Ovary (tissue), 9 donors: ENCODE measurements around the gene IKZF3. TPM values are rescaled to one million over a fixed set of nuclear protein-coding genes. Genes with fewer than 3 reads are reported as not detected.

ENCODE experiments used
- DNase-seq, 5 donors: peaks; one replicate each; pipeline ENCODE4 v3.0.0-alpha.2; 2019 to 2020
- H3K27ac ChIP-seq, 2 donors: fragments of 200-600 bp; one replicate each; pipeline versions ENCODE4 v1.5.1 to v1.8.0; 2019 to 2022
- H3K27me3 ChIP-seq: fragments of 200-600 bp; one replicate; pipeline ENCODE4 v1.8.0; 2022
- H3K36me3 ChIP-seq: fragments of 200-600 bp; sonication (generic); one replicate; pipeline ENCODE4 v1.5.1; 2019
- H3K4me1 ChIP-seq: one replicate; pipeline ENCODE4 v1.8.1; 2013; ENCODE audit warnings: mild to moderate bottlenecking, moderate library complexity; ENCODE audit not compliant: insufficient read depth
- H3K4me3 ChIP-seq: fragments of 200-600 bp; sonication (generic); one replicate; pipeline ENCODE4 v1.5.1; 2017
- H3K9me3 ChIP-seq, 2 donors: fragments of 200-600 bp in 1 of 2; sonication (generic) in 1 of 2; one replicate each; pipeline versions ENCODE4 v1.5.1 to v1.8.1; 2013 to 2019; ENCODE audit warnings: mild to moderate bottlenecking in 1 of 2, moderate library complexity in 1 of 2
- EP300 ChIP-seq: sonication (generic); formaldehyde crosslinking; IDR thresholded peaks from one replicate; pipeline ENCODE4 v1.6.1; 2017; ENCODE audit warnings: antibody characterized with exemption
- POLR2A ChIP-seq: fragments of 450-650 bp; IDR thresholded peaks from one replicate; pipeline ENCODE4 v1.6.1; 2017; ENCODE audit warnings: antibody characterized with exemption, mild to moderate bottlenecking, moderate library complexity
- WGBS, 3 donors: extraction: QIAGEN DNeasy Blood & Tissue Kit in 1 of 3; methylation state at CpG; one replicate each; pipeline versions ENCODE4 v1.1.5 to v1.1.7; 2013 to 2017; 5-methylcytosine and 5-hydroxymethylcytosine counted together
- intact Hi-C, 4 donors: fragments of 100-400 bp; cut with DNase I; formaldehyde crosslinking; loops; one replicate each; pipeline versions ENCODE4 v1.11.0 to v1.15.1; 2022 to 2023
- polyA plus RNA-seq, 2 donors: library from polyadenylated mRNA; stranded (reverse); fragments of 200-250 nt in 1 of 2; fragments of 350-450 nt in 1 of 2; fragmentation: Illumina TruSeq in 1 of 2; extraction: RNeasy Lipid Tissue Mini Kit (QIAGEN cat#74804) in 1 of 2; gene quantifications; one replicate each; pipeline ENCODE4 v1.2.3, GENCODE V29; 2013 to 2014
- total RNA-seq, 7 donors: library from RNA; depleted of rRNA in 2 of 7; stranded (reverse); fragments of >200 nt in 2 of 7; fragmentation: NEBNext Ultra II Directional in 3 of 7; extraction: Animal tissue kit (Norgen Biotek cat#: 25700) in 3 of 7; gene quantifications; one replicate each; pipeline versions ENCODE4 v1.1.0 to v1.2.4, GENCODE V29; 2016 to 2023
- TF ChIP-seq, protein P1 (sequence below), 3 donors: fragments of 450-650 bp in 2 of 3; fragments of 200-600 bp in 1 of 3; IDR thresholded peaks; one replicate each; pipeline versions ENCODE4 v1.5.1 to v1.8.0; 2016 to 2022; ENCODE audit warnings: antibody characterized with exemption in 3 of 3, mild to moderate bottlenecking in 1 of 3
- donor health status: DM: no; HTN: no; CAD: no; lungs with moderate emphysema.
- donor health status: DM: no; HTN: no; CAD: no.
- donor health status: Bipolar disorder and iron deficiency.
- donor health status: DM: yes; HTN: yes; CAD: no.
- donor health status: DM: no; HTN: no; CAD: no.
- donor health status: DM: yes; HTN: yes; CAD: no.

IKZF3 gene
- total and polyA plus RNA-seq, 9 donors, result 0.16 to 2.6 (median 0.62) TPM

- TF ChIP-seq, protein P1, sequence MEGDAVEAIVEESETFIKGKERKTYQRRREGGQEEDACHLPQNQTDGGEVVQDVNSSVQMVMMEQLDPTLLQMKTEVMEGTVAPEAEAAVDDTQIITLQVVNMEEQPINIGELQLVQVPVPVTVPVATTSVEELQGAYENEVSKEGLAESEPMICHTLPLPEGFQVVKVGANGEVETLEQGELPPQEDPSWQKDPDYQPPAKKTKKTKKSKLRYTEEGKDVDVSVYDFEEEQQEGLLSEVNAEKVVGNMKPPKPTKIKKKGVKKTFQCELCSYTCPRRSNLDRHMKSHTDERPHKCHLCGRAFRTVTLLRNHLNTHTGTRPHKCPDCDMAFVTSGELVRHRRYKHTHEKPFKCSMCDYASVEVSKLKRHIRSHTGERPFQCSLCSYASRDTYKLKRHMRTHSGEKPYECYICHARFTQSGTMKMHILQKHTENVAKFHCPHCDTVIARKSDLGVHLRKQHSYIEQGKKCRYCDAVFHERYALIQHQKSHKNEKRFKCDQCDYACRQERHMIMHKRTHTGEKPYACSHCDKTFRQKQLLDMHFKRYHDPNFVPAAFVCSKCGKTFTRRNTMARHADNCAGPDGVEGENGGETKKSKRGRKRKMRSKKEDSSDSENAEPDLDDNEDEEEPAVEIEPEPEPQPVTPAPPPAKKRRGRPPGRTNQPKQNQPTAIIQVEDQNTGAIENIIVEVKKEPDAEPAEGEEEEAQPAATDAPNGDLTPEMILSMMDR (IDR thresholded peaks at IDR 0.05), result no peak
- TF ChIP-seq EP300, result no peak
- TF ChIP-seq POLR2A, result no peak
- Histone ChIP-seq H3K4me1 (no peaks in the 10 kb centered on the region), H3K27me3 (no peaks in the 10 kb centered on the region), H3K9me3 (no peaks in the 10 kb centered on the region), H3K36me3 (no peaks in the 10 kb centered on the region), H3K4me3 (no peak overlapping the region), H3K27ac (no peak overlapping the region)
- intact Hi-C loops, result no loop called here
- no peak for DNase-seq
- 89 to 92% (median 90%) methylated on average over 10 of the region's 10 CpGs for WGBS, 3 donors
These were observed 102.1 kb downstream of the IKZF3 start for GRCh38 chr17:39761861-39762496.

GRCh38 chr17:39759204-39759603, 104.9 kb downstream of the IKZF3 start:
- 83 to 87% (median 86%) methylated on average over 5 of the region's 5 CpGs for WGBS, 3 donors
- intact Hi-C loops, result no loop called here

DNA sequence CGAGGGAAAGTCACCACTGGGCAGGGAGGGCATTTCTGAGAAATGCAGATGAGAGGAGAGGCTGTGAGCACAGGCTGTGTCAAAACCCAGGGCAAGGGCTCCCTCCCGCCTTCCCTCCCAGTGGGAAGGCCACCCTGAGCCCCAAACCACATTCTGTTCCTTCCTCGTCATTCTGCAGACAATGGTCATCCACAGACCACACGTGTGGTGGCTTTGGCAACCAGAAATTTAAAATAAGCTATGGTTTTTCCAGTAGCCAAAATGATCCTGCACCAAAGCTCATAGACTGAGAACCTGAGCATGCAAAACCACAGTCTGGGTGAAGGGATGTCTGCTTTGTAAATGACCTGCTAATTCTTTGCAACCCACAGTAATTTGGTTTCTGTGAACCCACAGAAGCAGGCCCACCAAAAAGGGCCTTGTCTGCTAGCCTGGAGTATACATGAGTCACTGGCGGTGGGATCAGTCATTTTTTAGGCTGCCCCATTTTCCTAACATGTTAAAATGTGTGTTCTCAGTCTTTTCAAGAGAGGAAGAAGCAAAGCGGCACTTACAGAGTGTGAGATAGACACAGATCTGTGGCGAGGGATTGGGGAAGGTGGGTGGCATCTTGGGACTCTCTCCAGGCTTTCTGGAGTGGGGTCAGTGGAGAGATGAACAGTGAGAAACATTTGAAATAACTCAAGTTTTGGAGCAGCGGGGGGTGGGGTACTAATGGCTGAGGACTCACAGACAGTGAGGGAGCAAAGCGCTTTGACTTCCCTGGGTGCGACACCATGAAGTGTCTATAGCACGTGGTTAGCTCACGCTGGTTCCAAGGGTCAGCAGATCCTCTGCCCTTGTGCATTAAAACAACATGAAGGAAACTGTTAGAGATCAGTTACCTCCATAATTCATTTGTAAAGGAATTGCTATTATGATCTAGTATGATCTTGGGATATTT, 105.9 kb downstream of the IKZF3 start:
- intact Hi-C loops, result no loop called here
- no peaks in the 10 kb centered on the region for H3K27me3 ChIP-seq
- 62 to 64% (median 63%) methylated on average over 12 of the region's 12 CpGs for WGBS, 3 donors
- H3K4me3 ChIP-seq, result no peak overlapping the region
- no peaks in the 10 kb centered on the region for H3K9me3 ChIP-seq
- H3K4me1 ChIP-seq, result no peaks in the 10 kb centered on the region
- DNase-seq, result no peak
- H3K27ac ChIP-seq, result no peak overlapping the region
- TF ChIP-seq EP300 (no peak), POLR2A (no peak)
- TF ChIP-seq, protein P1 (IDR thresholded peaks at IDR 0.05), result no peak
- no peaks in the 10 kb centered on the region for H3K36me3 ChIP-seq

More at GRCh38 chr17:39759204-39759603, 104.9 kb downstream of the IKZF3 start:
- H3K27ac ChIP-seq, result no peak overlapping the region
- DNase-seq, result no peak
- TF ChIP-seq, protein P1 (IDR thresholded peaks at IDR 0.05), result no peak
- TF ChIP-seq POLR2A (no peak), EP300 (no peak)
- H3K4me3 ChIP-seq, result no peak overlapping the region
- no peaks in the 10 kb centered on the region for H3K4me1 ChIP-seq
- H3K9me3 ChIP-seq, result no peaks in the 10 kb centered on the region
- no peaks in the 10 kb centered on the region for H3K27me3 ChIP-seq
- no peaks in the 10 kb centered on the region for H3K36me3 ChIP-seq

GRCh38 chr17:39757176-39757662, 106.9 kb downstream of the IKZF3 start:
- Histone ChIP-seq H3K4me3 (no peak overlapping the region), H3K27me3 (no peaks in the 10 kb centered on the region), H3K27ac (no peak overlapping the region), H3K4me1 (no peaks in the 10 kb centered on the region), H3K9me3 (no peaks in the 10 kb centered on the region), H3K36me3 (no peaks in the 10 kb centered on the region)
- DNase-seq, result no peak
- intact Hi-C loops, result no loop called here
- 73 to 75% (median 73%) methylated on average over 4 of the region's 4 CpGs for WGBS, 3 donors
- TF ChIP-seq POLR2A, result no peak
- no peak for TF ChIP-seq EP300
- TF ChIP-seq, protein P1 (IDR thresholded peaks at IDR 0.05), result no peak
